Measurements from ENCODE around the gene DIAPH2. TPM values are rescaled to one million over a fixed set of nuclear protein-coding genes. Genes with fewer than 3 reads are reported as not detected.

DIAPH2 gene
- total RNA-seq, 1 donor from 2014 or later: 20.5 TPM

- POLR2A ChIA-PET: no interaction called here
Measured at GRCh38 chrX:97619499-97619898, 934.9 kb downstream of the DIAPH2 start.

GRCh38 chrX:97622111-97622510, 937.5 kb downstream of the DIAPH2 start:
- no peaks in the 10 kb centered on the region for H3K9me3 Mint-ChIP-seq
- H3K27ac Mint-ChIP-seq: no peak overlapping the region
- intact Hi-C loops (cut with micrococcal nuclease): no loop called here
- H3K4me3 Mint-ChIP-seq: no peak overlapping the region
- no peak for DNase-seq
- no peak for ATAC-seq (ENCODE audit: low read depth)
- POLR2A ChIA-PET: no interaction called here
- CTCF ChIA-PET: no interaction called here
- H3K36me3 Mint-ChIP-seq (ENCODE audit: low read depth): no peaks in the 10 kb centered on the region
- no peak for TF ChIP-seq CTCF (IDR thresholded peaks at IDR 0.05)
- H3K4me1 Mint-ChIP-seq: no peaks in the 10 kb centered on the region
- no peaks in the 10 kb centered on the region for H3K27me3 Mint-ChIP-seq

More at GRCh38 chrX:97619499-97619898, 934.9 kb downstream of the DIAPH2 start:
- Mint-ChIP-seq H3K4me1 (no peaks in the 10 kb centered on the region), H3K36me3 (ENCODE audit: low read depth) (no peaks in the 10 kb centered on the region), H3K9me3 (no peaks in the 10 kb centered on the region), H3K4me3 (no peak overlapping the region), H3K27ac (no peak overlapping the region), H3K27me3 (no peaks in the 10 kb centered on the region)
- CTCF ChIA-PET: no interaction called here
- intact Hi-C loops (cut with micrococcal nuclease): no loop called here
- ATAC-seq (ENCODE audit: low read depth) (no peak), DNase-seq (no peak)
- no peak for TF ChIP-seq CTCF (IDR thresholded peaks at IDR 0.05)

- H3K9me3 Mint-ChIP-seq: no peaks in the 10 kb centered on the region
- no peak overlapping the region for H3K4me3 Mint-ChIP-seq
- DNase-seq: no peak
- intact Hi-C loops (cut with micrococcal nuclease): no loop called here
- no peak for TF ChIP-seq CTCF (IDR thresholded peaks at IDR 0.05)
- H3K27ac Mint-ChIP-seq: no peak overlapping the region
- POLR2A ChIA-PET: no interaction called here
- H3K36me3 Mint-ChIP-seq (ENCODE audit: low read depth): no peaks in the 10 kb centered on the region
- CTCF ChIA-PET: no interaction called here
- H3K4me1 Mint-ChIP-seq: no peaks in the 10 kb centered on the region
- peaks cover 5% of the 10 kb centered on the region for H3K27me3 Mint-ChIP-seq
- ATAC-seq (ENCODE audit: low read depth): no peak
Measured at GRCh38 chrX:97628326-97628725, 943.7 kb downstream of the DIAPH2 start.

- H3K9me3 Mint-ChIP-seq: no peaks in the 10 kb centered on the region
- ChIA-PET POLR2A (no interaction called here), CTCF (no interaction called here)
- no peak for TF ChIP-seq CTCF (IDR thresholded peaks at IDR 0.05)
- no peak overlapping the region for H3K27ac Mint-ChIP-seq
- no peaks in the 10 kb centered on the region for H3K4me1 Mint-ChIP-seq
- no peak overlapping the region for H3K4me3 Mint-ChIP-seq
- intact Hi-C loops (cut with micrococcal nuclease): no loop called here
- no peak for DNase-seq
- peaks cover 5% of the 10 kb centered on the region for H3K27me3 Mint-ChIP-seq
- no peak for ATAC-seq (ENCODE audit: low read depth)
- H3K36me3 Mint-ChIP-seq (ENCODE audit: low read depth): no peaks in the 10 kb centered on the region
Measured at GRCh38 chrX:97628807-97629596, 944.4 kb downstream of the DIAPH2 start.

GRCh38 chrX:97629597-97629985, 944.9 kb downstream of the DIAPH2 start:
- Mint-ChIP-seq H3K4me1 (no peaks in the 10 kb centered on the region), H3K36me3 (ENCODE audit: low read depth) (no peaks in the 10 kb centered on the region), H3K9me3 (no peaks in the 10 kb centered on the region), H3K4me3 (no peak overlapping the region), H3K27me3 (peaks cover 5% of the 10 kb centered on the region), H3K27ac (no peak overlapping the region)
- ChIA-PET CTCF (no interaction called here), POLR2A (no interaction called here)
- ATAC-seq (ENCODE audit: low read depth): no peak
- TF ChIP-seq CTCF (IDR thresholded peaks at IDR 0.05): no peak
- intact Hi-C loops (cut with micrococcal nuclease): no loop called here
- no peak for DNase-seq

Data from activated B cell treated with CpG ODN at 0.5 μM for 24 hours (primary cell).